ENCODE measurements around the gene PDP2. TPM values are rescaled to one million over a fixed set of nuclear protein-coding genes. Genes with fewer than 3 reads are reported as not detected.

The PDP2 gene
- total RNA-seq, 1 donor from 2014 or later: 16.9 TPM

DNA sequence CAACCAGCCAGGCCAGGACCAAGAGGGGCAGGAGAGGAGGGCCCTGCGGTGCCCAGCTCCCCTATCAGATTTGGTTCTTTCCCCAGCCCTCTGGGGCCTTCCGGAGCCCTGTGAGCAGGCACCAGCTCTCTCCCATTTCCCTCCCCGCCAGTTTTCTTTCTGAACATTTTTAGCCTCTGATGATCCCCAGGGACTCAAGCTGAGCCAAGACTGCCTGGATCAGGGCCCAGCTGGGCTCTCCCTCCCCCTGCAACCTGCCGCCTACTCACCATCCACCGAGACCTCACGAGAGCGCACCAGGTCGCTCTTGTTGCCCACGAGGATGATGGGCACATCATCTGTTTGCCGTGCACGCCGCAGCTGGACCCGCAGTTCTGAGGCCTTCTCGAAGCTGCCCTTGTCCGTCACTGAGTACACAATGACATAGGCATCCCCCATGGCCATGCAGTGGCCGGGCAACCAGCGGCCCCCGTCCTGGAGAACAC lies 43.0 kb downstream of the PDP2 start:
- Histone ChIP-seq H3K4me3 (peak overlapping the region; percentile 65), H3K36me3 (peaks cover 6% of the 10 kb centered on the region), H3K27ac (no peak overlapping the region), H3K9me3 (no peaks in the 10 kb centered on the region), H3K27me3 (ENCODE audit: low read depth) (peaks cover 13% of the 10 kb centered on the region), H3K4me1 (peaks cover 53% of the 10 kb centered on the region)
- TF ChIP-seq, protein P1, sequence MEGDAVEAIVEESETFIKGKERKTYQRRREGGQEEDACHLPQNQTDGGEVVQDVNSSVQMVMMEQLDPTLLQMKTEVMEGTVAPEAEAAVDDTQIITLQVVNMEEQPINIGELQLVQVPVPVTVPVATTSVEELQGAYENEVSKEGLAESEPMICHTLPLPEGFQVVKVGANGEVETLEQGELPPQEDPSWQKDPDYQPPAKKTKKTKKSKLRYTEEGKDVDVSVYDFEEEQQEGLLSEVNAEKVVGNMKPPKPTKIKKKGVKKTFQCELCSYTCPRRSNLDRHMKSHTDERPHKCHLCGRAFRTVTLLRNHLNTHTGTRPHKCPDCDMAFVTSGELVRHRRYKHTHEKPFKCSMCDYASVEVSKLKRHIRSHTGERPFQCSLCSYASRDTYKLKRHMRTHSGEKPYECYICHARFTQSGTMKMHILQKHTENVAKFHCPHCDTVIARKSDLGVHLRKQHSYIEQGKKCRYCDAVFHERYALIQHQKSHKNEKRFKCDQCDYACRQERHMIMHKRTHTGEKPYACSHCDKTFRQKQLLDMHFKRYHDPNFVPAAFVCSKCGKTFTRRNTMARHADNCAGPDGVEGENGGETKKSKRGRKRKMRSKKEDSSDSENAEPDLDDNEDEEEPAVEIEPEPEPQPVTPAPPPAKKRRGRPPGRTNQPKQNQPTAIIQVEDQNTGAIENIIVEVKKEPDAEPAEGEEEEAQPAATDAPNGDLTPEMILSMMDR (IDR thresholded peaks at IDR 0.05): no peak
- intact Hi-C loops (cut with DNase I): no loop called here
- DNase-seq (no peak), ATAC-seq (no peak)

DNA sequence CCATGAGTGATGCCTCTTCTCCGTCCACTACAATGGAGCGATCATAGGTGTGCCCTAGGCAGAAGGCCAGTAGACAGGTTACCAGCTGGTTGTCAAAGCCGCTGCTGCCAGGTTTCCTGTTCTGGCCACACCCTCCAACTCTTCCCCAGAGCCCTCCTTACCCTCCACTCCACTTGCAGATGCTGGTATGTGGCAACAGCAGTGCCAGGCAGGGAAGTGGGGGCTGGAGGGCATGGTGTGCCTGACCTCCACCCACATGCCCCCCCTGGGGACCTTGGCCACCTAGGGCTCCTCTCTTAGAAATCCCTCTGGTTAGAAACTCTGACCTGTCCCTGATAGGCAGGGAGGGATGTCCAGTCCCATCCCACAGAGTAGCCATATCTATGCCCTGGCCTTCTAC lies 43.6 kb downstream of the PDP2 start:
- DNase-seq: peak; percentile 63
- Histone ChIP-seq H3K9me3 (no peaks in the 10 kb centered on the region), H3K4me1 (peaks cover 55% of the 10 kb centered on the region), H3K4me3 (peak overlapping the region; percentile 65), H3K27ac (peak overlapping the region; percentile 79), H3K36me3 (peaks cover 6% of the 10 kb centered on the region), H3K27me3 (ENCODE audit: low read depth) (peaks cover 13% of the 10 kb centered on the region)
- intact Hi-C loops (cut with DNase I): no loop called here
- ATAC-seq: peak in 1 of 2 donors; percentile 16
- TF ChIP-seq, protein P1 (IDR thresholded peaks at IDR 0.05): no peak

DNA sequence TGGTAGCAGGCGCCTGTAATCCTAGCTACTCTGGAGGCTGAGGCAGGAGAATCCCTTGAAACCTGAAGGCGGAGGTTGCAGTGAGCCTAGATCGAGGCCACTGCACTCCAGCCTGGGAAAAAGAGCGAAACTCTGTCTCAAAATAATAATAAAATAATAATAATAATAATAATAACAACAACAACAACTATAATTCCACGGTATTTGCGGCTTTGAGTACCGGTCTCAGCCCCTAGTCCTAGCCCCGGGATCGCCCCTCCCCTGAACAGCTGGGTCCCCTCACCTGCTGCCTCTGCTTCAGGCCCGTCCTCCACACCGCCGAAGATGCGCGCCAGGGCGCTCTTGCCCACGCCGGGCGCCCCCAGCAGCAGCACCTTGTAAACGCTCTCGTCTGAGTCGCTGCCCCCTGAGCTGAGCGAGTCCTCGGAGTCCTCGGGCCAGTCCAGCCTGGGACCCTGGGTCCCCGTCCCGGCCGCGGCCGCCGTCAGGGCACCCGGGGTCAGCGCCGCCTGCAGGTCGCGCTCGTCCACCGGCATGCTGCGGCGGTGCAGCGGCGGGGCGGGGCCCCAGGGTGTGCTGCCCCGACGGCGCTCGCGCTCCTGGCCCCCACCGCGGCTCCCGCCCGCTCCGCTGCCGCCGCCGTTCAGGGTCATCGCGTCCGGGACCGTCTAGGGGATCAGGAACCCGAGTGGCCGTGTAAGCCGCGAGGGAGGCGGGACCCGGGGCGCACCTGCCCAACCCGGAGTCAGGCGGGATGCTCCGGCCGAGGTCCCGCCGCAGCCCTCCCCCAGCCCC lies 44.4 kb downstream of the PDP2 start:
- Histone ChIP-seq H3K36me3 (peaks cover 6% of the 10 kb centered on the region), H3K4me1 (peaks cover 55% of the 10 kb centered on the region), H3K27ac (peak overlapping the region; percentile 79), H3K4me3 (peak overlapping the region; percentile 65), H3K9me3 (no peaks in the 10 kb centered on the region), H3K27me3 (ENCODE audit: low read depth) (peaks cover 13% of the 10 kb centered on the region)
- ATAC-seq (peak; percentile 63 to 76), DNase-seq (peak; percentile 67)
- TF ChIP-seq, protein P1 (IDR thresholded peaks at IDR 0.05): peak; percentile 39
- intact Hi-C loops (cut with DNase I): no loop called here

DNA sequence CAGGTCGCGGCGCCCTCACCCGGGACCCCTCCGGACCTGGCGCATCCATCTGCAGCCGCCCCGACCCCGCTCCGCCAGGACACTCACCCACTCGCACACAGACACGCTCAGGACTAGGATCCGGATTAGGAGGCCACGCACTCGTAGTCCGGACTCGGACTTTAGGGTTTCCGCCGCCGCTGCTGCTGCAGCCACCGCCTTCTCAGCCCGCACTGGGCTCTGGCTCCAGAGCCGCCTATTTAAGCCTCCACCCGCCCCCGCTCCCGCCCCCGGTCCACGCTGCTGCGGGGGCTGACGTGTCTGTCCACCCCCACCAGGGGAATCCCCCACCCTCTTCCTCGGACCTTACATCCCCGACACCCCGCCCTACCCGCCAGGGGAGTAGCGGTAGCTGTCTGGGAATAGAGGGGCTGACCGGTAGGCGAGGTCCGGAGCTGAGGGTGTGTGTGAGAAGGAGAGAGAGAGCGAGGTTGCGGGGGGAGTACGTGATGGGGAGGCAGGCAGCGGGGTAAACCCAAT lies 45.1 kb downstream of the PDP2 start, which contains the start of gene RRAD:
TSS of gene RRAD (minus strand) at position 214 of the 519 bp plus-strand sequence. CDS start 356 bp downstream, outside the sequence.
- H3K36me3 ChIP-seq: peaks cover 9% of the 10 kb centered on the region
- no peaks in the 10 kb centered on the region for H3K9me3 ChIP-seq
- ATAC-seq: peak; percentile 48 to 61
- peaks cover 13% of the 10 kb centered on the region for H3K27me3 ChIP-seq (ENCODE audit: low read depth)
- peaks cover 55% of the 10 kb centered on the region for H3K4me1 ChIP-seq
- H3K27ac ChIP-seq: peak within 1 kb of the TSS; percentile 79
- intact Hi-C loops (cut with DNase I): no loop called here
- peak within 1 kb of the TSS; percentile 65 for H3K4me3 ChIP-seq
- DNase-seq: peak; percentile 63
- TF ChIP-seq, protein P1 (IDR thresholded peaks at IDR 0.05): no peak

DNA sequence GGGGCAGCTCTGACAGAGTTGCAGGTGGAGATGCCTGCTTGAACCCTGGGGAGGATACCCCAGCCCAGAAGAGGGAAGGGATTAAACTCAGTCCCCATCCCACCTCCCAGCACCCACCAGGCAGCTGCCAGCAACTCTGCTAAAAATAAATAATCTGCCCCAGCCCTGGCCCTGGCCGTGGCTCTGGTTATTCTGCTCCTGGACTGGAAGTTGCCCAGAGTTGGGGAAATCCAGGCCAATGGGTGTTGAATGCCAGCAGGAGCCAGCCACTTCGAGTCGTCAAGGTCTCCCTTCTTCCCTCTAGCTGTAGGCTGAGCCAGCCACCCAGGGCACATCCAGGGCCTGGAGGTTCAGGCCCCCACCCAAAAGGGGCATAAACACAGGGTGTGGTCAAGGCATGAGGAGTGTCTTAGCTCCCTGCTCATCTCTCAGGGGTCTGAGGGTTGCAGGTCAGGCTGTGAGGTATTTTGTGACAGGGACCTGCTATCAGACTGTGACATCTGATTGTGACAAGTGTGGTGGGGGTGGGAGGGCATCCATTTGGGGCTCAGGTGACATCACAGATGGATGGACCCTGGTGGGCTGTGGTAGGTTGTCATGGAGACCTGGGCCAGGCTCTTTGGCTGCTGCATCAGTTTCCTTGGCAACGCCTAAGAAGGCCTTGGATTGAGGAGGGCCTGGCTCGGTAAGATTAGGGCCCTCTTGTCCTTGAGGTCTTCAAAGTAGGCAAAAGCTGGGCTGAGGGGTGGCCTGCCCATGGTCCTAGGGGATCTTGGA lies 46.0 kb downstream of the PDP2 start:
- H3K36me3 ChIP-seq: peaks cover 15% of the 10 kb centered on the region

More for the DNA sequence above, 46.0 kb downstream of the PDP2 start:
- Histone ChIP-seq H3K27ac (peak overlapping the region; percentile 79), H3K4me1 (peaks cover 55% of the 10 kb centered on the region), H3K4me3 (peak overlapping the region; percentile 65), H3K27me3 (ENCODE audit: low read depth) (peaks cover 13% of the 10 kb centered on the region), H3K9me3 (no peaks in the 10 kb centered on the region)
- TF ChIP-seq, protein P1 (IDR thresholded peaks at IDR 0.05): no peak
- no peak for DNase-seq
- ATAC-seq: peak in 1 of 2 donors; percentile 1
- intact Hi-C loops (cut with DNase I): no loop called here

Measured in lower lobe of right lung (tissue), 2 donors.